PC-9 (cell line): ENCODE data around the gene RIPOR3. TPM values are rescaled to one million over a fixed set of nuclear protein-coding genes. Genes with fewer than 3 reads are reported as not detected.
"Not testable (repeated sequence)": the region's sequence is repeated elsewhere in the genome, so short reads cannot be mapped to it uniquely, and the experiment has no call there.

Experiments used
- BruUV-seq: library from RNA; stranded (reverse); fragments of 400-500 nt; replicated peaks from 2 replicates; lab custom pipeline; 2021; lab: Mats Ljungman, UMichigan
- CTCF ChIA-PET: fragments of 300-600 bp; sonication (Branson Sonifier 250); formaldehyde crosslinking; loops from one replicate; lab custom pipeline; 2022; ENCODE audit warnings: antibody characterized with exemption; lab: Charles Lee
- POLR2A ChIA-PET: fragments of 300-600 bp; sonication (Branson Sonifier 250); formaldehyde crosslinking; loops from one replicate; lab custom pipeline; 2022; ENCODE audit warnings: antibody characterized with exemption; ENCODE audit not compliant: unreplicated experiment; lab: Charles Lee
- DNase-seq, 2 experiments: peaks; one replicate each; pipeline versions ENCODE4 v3.0.0 to v3.0.0-alpha.2; 2015 to 2022; ENCODE audit warnings: mixed read lengths in 1 of 2
- H2AFZ ChIP-seq: fragments of 200-600 bp; sonication (generic); 2 replicates; pipeline ENCODE4 v1.8.1; 2017; ENCODE audit warnings: antibody characterized with exemption
- H3F3A ChIP-seq: fragments of 200-600 bp; sonication (generic); 2 replicates; pipeline ENCODE4 v1.8.1; 2017; ENCODE audit warnings: antibody characterized with exemption, mild to moderate bottlenecking, low read depth; ENCODE audit not compliant: insufficient read depth
- H3K27ac ChIP-seq: fragments of 200-600 bp; sonication (generic); 2 replicates; pipeline ENCODE4 v1.6.1; 2016; ENCODE audit warnings: mixed run types
- H3K27me3 ChIP-seq: fragments of 200-600 bp; sonication (generic); 2 replicates; pipeline ENCODE4 v1.6.1; 2016; ENCODE audit warnings: low read depth, mixed run types; ENCODE audit not compliant: insufficient read depth
- H3K36me3 ChIP-seq: fragments of 200-600 bp; sonication (generic); 2 replicates; pipeline ENCODE4 v1.6.1; 2016; ENCODE audit warnings: low read depth, mixed run types
- H3K4me1 ChIP-seq: fragments of 200-600 bp; sonication (generic); replicated peaks from 2 replicates; pipeline ENCODE4 v1.6.1; 2016; ENCODE audit warnings: mixed run types; ENCODE audit not compliant: insufficient read depth
- H3K4me2 ChIP-seq: fragments of 200-600 bp; sonication (generic); 2 replicates; pipeline ENCODE4 v1.6.1; 2017; ENCODE audit warnings: mixed run types
- H3K4me3 ChIP-seq: fragments of 200-600 bp; sonication (generic); 2 replicates; pipeline ENCODE4 v1.6.1; 2016; ENCODE audit warnings: mixed run types
- H3K79me2 ChIP-seq: fragments of 200-600 bp; sonication (generic); 2 replicates; pipeline ENCODE4 v1.6.1; 2017; ENCODE audit warnings: low read depth, mixed run types
- H3K9me2 ChIP-seq: fragments of 200-600 bp; sonication (generic); 2 replicates; pipeline ENCODE4 v1.8.1; 2017; ENCODE audit warnings: mild to moderate bottlenecking; ENCODE audit not compliant: insufficient read depth
- H3K9me3 ChIP-seq: fragments of 200-600 bp; sonication (generic); 2 replicates; pipeline ENCODE4 v1.8.1; 2016; ENCODE audit warnings: low read depth; ENCODE audit not compliant: insufficient read depth
- H4K20me1 ChIP-seq: fragments of 200-600 bp; sonication (generic); 2 replicates; pipeline ENCODE4 v1.8.1; 2017; ENCODE audit not compliant: insufficient read depth
- EZH2 ChIP-seq: fragments of 200-600 bp; sonication (generic); IDR thresholded peaks from 2 replicates; pipeline ENCODE4 v1.8.0; 2017; ENCODE audit warnings: antibody characterized with exemption, low read depth
- intact Hi-C: fragments of 100-400 bp; cut with micrococcal nuclease; formaldehyde crosslinking; loops from one replicate; pipeline ENCODE4 v1.10.0; 2022; ENCODE audit not compliant: unreplicated experiment
- total RNA-seq: library from RNA; stranded (reverse); gene quantifications from 2 replicates; pipeline ENCODE4 v1.2.3, GENCODE V29; 2021
- TF ChIP-seq, protein P1 (sequence below): fragments of 200-600 bp; sonication (generic); conservative IDR thresholded peaks from 2 replicates; pipeline ENCODE4 v1.6.1; 2017; ENCODE audit warnings: mixed run types, antibody characterized with exemption, mild to moderate bottlenecking, moderate library complexity

RIPOR3 gene
- total RNA-seq, 1 experiment from 2014 or later, result 6.3 TPM

DNA sequence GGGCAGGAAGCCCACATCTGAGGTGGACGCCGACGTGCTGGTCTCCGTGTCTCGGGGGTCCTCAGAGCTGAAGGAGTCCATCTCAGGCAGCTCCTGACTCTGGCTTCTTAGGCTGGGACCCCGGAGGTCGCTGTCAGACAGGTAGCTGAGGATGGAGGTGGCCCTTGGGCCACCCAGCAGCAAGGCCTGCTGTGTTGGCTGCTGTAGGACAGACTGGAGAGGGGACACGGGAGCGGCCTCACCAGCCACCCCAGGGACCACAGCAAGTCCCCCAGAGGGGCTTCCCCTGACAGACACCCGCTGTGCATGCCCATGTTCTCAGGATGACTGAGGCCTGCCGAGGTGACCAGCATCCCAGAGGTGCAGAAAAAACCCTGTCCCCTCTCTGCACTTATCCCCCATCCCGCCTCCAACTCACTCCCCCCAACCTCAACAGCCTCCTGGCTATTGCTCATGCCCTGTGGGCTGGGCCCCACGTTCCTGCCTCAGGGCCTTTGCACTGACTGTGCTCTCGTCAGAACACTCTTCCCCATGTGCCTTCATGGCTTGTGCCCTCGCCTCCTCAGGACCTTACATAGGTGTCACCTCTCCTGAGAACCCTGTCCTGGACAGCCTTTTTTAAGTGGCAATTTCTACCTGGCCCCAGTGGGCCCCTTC lies 88.8 kb downstream of the RIPOR3 start:
- TF ChIP-seq EZH2, result no peak
- TF ChIP-seq, protein P1, sequence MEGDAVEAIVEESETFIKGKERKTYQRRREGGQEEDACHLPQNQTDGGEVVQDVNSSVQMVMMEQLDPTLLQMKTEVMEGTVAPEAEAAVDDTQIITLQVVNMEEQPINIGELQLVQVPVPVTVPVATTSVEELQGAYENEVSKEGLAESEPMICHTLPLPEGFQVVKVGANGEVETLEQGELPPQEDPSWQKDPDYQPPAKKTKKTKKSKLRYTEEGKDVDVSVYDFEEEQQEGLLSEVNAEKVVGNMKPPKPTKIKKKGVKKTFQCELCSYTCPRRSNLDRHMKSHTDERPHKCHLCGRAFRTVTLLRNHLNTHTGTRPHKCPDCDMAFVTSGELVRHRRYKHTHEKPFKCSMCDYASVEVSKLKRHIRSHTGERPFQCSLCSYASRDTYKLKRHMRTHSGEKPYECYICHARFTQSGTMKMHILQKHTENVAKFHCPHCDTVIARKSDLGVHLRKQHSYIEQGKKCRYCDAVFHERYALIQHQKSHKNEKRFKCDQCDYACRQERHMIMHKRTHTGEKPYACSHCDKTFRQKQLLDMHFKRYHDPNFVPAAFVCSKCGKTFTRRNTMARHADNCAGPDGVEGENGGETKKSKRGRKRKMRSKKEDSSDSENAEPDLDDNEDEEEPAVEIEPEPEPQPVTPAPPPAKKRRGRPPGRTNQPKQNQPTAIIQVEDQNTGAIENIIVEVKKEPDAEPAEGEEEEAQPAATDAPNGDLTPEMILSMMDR, result no peak
- CTCF ChIA-PET, result no interaction called here
- no TSS peak for BruUV-seq

GRCh38 chr20:50601511-50602431 lies 89.6 kb downstream of the RIPOR3 start:
- Histone ChIP-seq H3K27me3 (no peaks in the 10 kb centered on the region), H3K27ac (no peak overlapping the region), H3K4me3 (no peak overlapping the region), H3K4me2 (no peak overlapping the region), H4K20me1 (no peaks in the 10 kb centered on the region), H3K4me1 (no peaks in the 10 kb centered on the region), H3F3A (peaks cover 5% of the 10 kb centered on the region), H3K9me3 (no peaks in the 10 kb centered on the region), H3K79me2 (no peaks in the 10 kb centered on the region), H3K36me3 (no peaks in the 10 kb centered on the region), H3K9me2 (no peaks in the 10 kb centered on the region), H2AFZ (no peak overlapping the region)
- intact Hi-C loops, result no loop called here
- TF ChIP-seq, protein P1, result no peak
- no peak for TF ChIP-seq EZH2
- POLR2A ChIA-PET, result no interaction called here
- CTCF ChIA-PET, result no interaction called here
- no TSS peak for BruUV-seq
- no peak for DNase-seq

More for the DNA sequence above, 88.8 kb downstream of the RIPOR3 start:
- no peak overlapping the region for H3K4me2 ChIP-seq
- H3K79me2 ChIP-seq, result no peaks in the 10 kb centered on the region
- POLR2A ChIA-PET, result no interaction called here
- H3K36me3 ChIP-seq, result no peaks in the 10 kb centered on the region
- no peak overlapping the region for H3K27ac ChIP-seq
- intact Hi-C loops, result no loop called here
- H2AFZ ChIP-seq, result no peak overlapping the region
- no peaks in the 10 kb centered on the region for H3K4me1 ChIP-seq
- H3K9me2 ChIP-seq, result no peaks in the 10 kb centered on the region
- no peaks in the 10 kb centered on the region for H3K9me3 ChIP-seq
- no peak overlapping the region for H3K4me3 ChIP-seq
- no peak for DNase-seq
- H3F3A ChIP-seq, result peaks cover 5% of the 10 kb centered on the region
- H3K27me3 ChIP-seq, result no peaks in the 10 kb centered on the region
- no peaks in the 10 kb centered on the region for H4K20me1 ChIP-seq

DNA sequence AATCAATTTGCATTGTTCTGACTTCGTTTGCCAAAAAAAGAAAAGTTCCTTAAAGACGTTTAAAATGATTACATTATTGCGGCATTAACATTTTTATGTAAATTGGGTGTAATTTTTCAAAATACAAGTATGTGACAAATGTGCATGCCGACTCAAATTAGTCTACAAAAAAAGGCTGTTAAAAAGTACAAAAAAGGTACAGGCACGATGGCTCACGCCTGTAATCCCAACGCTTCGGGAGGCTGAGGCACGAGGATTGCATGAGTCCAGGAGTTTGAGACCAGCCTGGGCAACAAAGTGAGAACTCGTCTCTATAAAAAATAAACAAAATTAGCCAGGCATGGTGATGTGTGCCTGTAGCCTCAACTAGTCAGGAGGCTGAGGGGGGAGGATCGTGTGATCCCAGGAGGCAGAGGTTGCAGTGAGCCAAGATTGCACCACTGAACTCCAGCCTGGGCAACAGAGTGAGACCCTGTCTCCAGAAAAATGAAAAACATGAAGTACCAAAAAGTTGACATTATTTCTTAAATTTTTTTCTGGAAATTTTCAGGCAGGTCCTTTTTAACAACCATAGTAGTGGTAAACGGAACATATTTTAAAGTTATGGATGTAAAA lies 91.0 kb downstream of the RIPOR3 start:
- H3K4me3 ChIP-seq, result no peak overlapping the region
- H4K20me1 ChIP-seq, result no peaks in the 10 kb centered on the region
- H3K27ac ChIP-seq, result no peak overlapping the region
- no peak overlapping the region for H2AFZ ChIP-seq
- peaks cover 5% of the 10 kb centered on the region for H3F3A ChIP-seq
- H3K36me3 ChIP-seq, result no peaks in the 10 kb centered on the region
- H3K4me2 ChIP-seq, result no peak overlapping the region
- DNase-seq, result no peak
- BruUV-seq, result no TSS peak
- ChIA-PET POLR2A (interaction anchor here (0.7 kb wide), 1 partner anchor 81 kb away, joined by 6 read pairs; no protein-coding TSS in a partner anchor), CTCF (no interaction called here)
- no peaks in the 10 kb centered on the region for H3K79me2 ChIP-seq
- H3K4me1 ChIP-seq, result no peaks in the 10 kb centered on the region
- intact Hi-C loops, result no loop called here
- no peak for TF ChIP-seq EZH2
- TF ChIP-seq, protein P1, result no peak
- H3K27me3 ChIP-seq, result no peaks in the 10 kb centered on the region
- no peaks in the 10 kb centered on the region for H3K9me2 ChIP-seq
- no peaks in the 10 kb centered on the region for H3K9me3 ChIP-seq

GRCh38 chr20:50598768-50599167 lies 92.6 kb downstream of the RIPOR3 start:
- DNase-seq, intact Hi-C loops, BruUV-seq, H3K36me3 ChIP-seq, H3K4me1 ChIP-seq, POLR2A ChIA-PET, H3K27me3 ChIP-seq, H3K4me3 ChIP-seq, H3K9me2 ChIP-seq, H3K27ac ChIP-seq, H3K4me2 ChIP-seq, H3K79me2 ChIP-seq, H3K9me3 ChIP-seq, H4K20me1 ChIP-seq, H2AFZ ChIP-seq, H3F3A ChIP-seq: not testable (repeated sequence)
- CTCF ChIA-PET, result interaction anchor here (0.7 kb wide), 1 partner anchor 27 kb away, joined by 4 read pairs; no protein-coding TSS in a partner anchor
